Endodermal cell (in vitro differentiated cells): Measurements from ENCODE around the gene GUCY1A1. TPM values are rescaled to one million over a fixed set of nuclear protein-coding genes. Genes with fewer than 3 reads are reported as not detected.

ENCODE experiments used
- DNase-seq: peaks from one replicate; pipeline ENCODE4 v3.0.0-alpha.2; 2017
- H3K27ac ChIP-seq: 2 replicates; pipeline ENCODE4 v1.5.1; 2013; ENCODE audit warnings: mild to moderate bottlenecking, low read depth, low read length, moderate library complexity
- H3K27me3 ChIP-seq: 2 replicates; pipeline ENCODE4 v1.6.1; 2013; ENCODE audit warnings: mild to moderate bottlenecking, low read length, moderate library complexity; ENCODE audit not compliant: insufficient read depth, control insufficient read depth, poor library complexity, severe bottlenecking
- H3K36me3 ChIP-seq: 2 replicates; pipeline ENCODE4 v1.7.0; 2013; ENCODE audit warnings: mild to moderate bottlenecking, low read length, moderate library complexity; ENCODE audit not compliant: control insufficient read depth, insufficient read depth
- H3K4me1 ChIP-seq: one replicate; pipeline ENCODE4 v1.7.0; 2013; ENCODE audit warnings: low read length; ENCODE audit not compliant: control insufficient read depth, insufficient read depth
- H3K4me3 ChIP-seq: 2 replicates; pipeline ENCODE4 v1.5.1; 2013; ENCODE audit warnings: mild to moderate bottlenecking, low read length, moderate library complexity
- H3K9ac ChIP-seq: 2 replicates; pipeline ENCODE4 v1.6.1; 2013; ENCODE audit warnings: mild to moderate bottlenecking, low read length, moderate library complexity; ENCODE audit not compliant: poor library complexity, severe bottlenecking; ENCODE audit errors: extremely low read depth
- H3K9me3 ChIP-seq: 2 replicates; pipeline ENCODE4 v1.6.1; 2013; ENCODE audit warnings: mild to moderate bottlenecking, low read length, moderate library complexity; ENCODE audit not compliant: control insufficient read depth
- H3K27ac Mint-ChIP-seq: 2 replicates; pipeline ENCODE4 v1.8.0; 2020; ENCODE audit warnings: mixed read lengths
- H3K27me3 Mint-ChIP-seq: 2 replicates; pipeline ENCODE4 v1.8.0; 2021; ENCODE audit warnings: mild to moderate bottlenecking, mixed read lengths; ENCODE audit not compliant: insufficient read depth
- H3K36me3 Mint-ChIP-seq: 2 replicates; pipeline ENCODE4 v1.8.0; 2020; ENCODE audit warnings: low read depth, mixed read lengths
- H3K4me1 Mint-ChIP-seq: 2 replicates; pipeline ENCODE4 v1.8.0; 2020; ENCODE audit warnings: mixed read lengths
- H3K4me3 Mint-ChIP-seq: 2 replicates; pipeline ENCODE4 v1.8.0; 2020; ENCODE audit warnings: mild to moderate bottlenecking, moderate library complexity, mixed read lengths
- H3K9me3 Mint-ChIP-seq: 2 replicates; pipeline ENCODE4 v1.8.0; 2020; ENCODE audit warnings: mild to moderate bottlenecking, mixed read lengths
- WGBS, 2 experiments: methylation state at CpG; one replicate each; pipeline versions ENCODE4 v1.1.5 to v1.1.7; 2013; ENCODE audit warnings: missing lambda C conversion rate in 2 of 2, mixed read lengths in 1 of 2; ENCODE audit not compliant: insufficient coverage in 1 of 2, insufficient read length in 1 of 2; 5-methylcytosine and 5-hydroxymethylcytosine counted together
- total RNA-seq, 2 donors: library from RNA; stranded (reverse); fragmentation: NEBNext Ultra II Directional in 1 of 2; extraction: Animal tissue kit (Norgen Biotek cat#: 25700) in 1 of 2; gene quantifications; 2 replicates in 1 of 2; 3 replicates in 1 of 2; pipeline ENCODE4 v1.2.1, GENCODE V29; 2021
- TF ChIP-seq, protein P1 (sequence below): fragments of 200-600 bp; sonication (generic); conservative IDR thresholded peaks from 2 replicates; pipeline ENCODE4 v1.5.0; 2021; ENCODE audit warnings: antibody characterized with exemption, mild to moderate bottlenecking

Gene GUCY1A1
- total RNA-seq, 2 donors from 2014 or later = 0.58 to 1.1 TPM

GRCh38 chr4:155681886-155682285, 15.2 kb downstream of the GUCY1A1 start:
- H3K9me3 Mint-ChIP-seq = no peaks in the 10 kb centered on the region
- Histone ChIP-seq H3K9ac (no peak overlapping the region), H3K36me3 (no peaks in the 10 kb centered on the region), H3K9me3 (no peaks in the 10 kb centered on the region), H3K27ac (no peak overlapping the region), H3K4me1 (no peaks in the 10 kb centered on the region), H3K4me3 (no peak overlapping the region), H3K27me3 (no peaks in the 10 kb centered on the region)
- TF ChIP-seq, protein P1, sequence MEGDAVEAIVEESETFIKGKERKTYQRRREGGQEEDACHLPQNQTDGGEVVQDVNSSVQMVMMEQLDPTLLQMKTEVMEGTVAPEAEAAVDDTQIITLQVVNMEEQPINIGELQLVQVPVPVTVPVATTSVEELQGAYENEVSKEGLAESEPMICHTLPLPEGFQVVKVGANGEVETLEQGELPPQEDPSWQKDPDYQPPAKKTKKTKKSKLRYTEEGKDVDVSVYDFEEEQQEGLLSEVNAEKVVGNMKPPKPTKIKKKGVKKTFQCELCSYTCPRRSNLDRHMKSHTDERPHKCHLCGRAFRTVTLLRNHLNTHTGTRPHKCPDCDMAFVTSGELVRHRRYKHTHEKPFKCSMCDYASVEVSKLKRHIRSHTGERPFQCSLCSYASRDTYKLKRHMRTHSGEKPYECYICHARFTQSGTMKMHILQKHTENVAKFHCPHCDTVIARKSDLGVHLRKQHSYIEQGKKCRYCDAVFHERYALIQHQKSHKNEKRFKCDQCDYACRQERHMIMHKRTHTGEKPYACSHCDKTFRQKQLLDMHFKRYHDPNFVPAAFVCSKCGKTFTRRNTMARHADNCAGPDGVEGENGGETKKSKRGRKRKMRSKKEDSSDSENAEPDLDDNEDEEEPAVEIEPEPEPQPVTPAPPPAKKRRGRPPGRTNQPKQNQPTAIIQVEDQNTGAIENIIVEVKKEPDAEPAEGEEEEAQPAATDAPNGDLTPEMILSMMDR = no peak
- peaks cover 12% of the 10 kb centered on the region for H3K27me3 Mint-ChIP-seq
- no peak overlapping the region for H3K27ac Mint-ChIP-seq
- no peak for DNase-seq
- 85 to 94% methylated on average over 2 to 3 of the region's 3 CpGs for WGBS, 2 experiments
- no peaks in the 10 kb centered on the region for H3K36me3 Mint-ChIP-seq
- H3K4me3 Mint-ChIP-seq = no peak overlapping the region
- peaks cover 1% of the 10 kb centered on the region for H3K4me1 Mint-ChIP-seq

DNA sequence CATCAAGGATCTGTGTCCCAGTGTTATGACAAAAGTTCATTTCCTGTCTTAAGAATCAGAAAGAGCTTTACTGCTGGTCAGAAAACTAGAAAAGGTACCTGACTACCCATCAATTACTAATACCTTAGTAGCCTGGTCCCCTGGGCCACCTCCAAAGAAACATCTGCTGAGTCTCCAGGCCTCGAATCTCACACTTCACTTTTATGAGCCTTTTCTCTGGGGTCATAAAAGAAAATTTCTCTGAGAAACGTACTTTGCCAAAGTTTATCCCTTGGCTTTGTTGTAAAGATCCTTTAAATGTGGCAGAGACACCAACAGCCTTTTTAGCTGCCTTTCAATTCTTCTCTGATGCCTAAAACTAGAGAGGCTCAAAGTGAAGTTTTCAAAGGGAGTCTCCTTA, 17.8 kb downstream of the GUCY1A1 start:
- H3K27ac ChIP-seq = no peak overlapping the region
- H3K4me3 Mint-ChIP-seq = no peak overlapping the region

GRCh38 chr4:155684892-155685541, 18.4 kb downstream of the GUCY1A1 start:
- Mint-ChIP-seq H3K36me3 (no peaks in the 10 kb centered on the region), H3K9me3 (no peaks in the 10 kb centered on the region), H3K4me1 (no peaks in the 10 kb centered on the region), H3K4me3 (no peak overlapping the region), H3K27ac (no peak overlapping the region), H3K27me3 (peaks cover 8% of the 10 kb centered on the region)
- H3K4me3 ChIP-seq = no peak overlapping the region
- H3K36me3 ChIP-seq = no peaks in the 10 kb centered on the region
- no peak overlapping the region for H3K27ac ChIP-seq
- no peak for DNase-seq
- no CpG with 5 or more reads among the region's 1 CpG for WGBS, 2 experiments
- TF ChIP-seq, protein P1 = no peak
- H3K27me3 ChIP-seq = no peaks in the 10 kb centered on the region
- H3K4me1 ChIP-seq = no peaks in the 10 kb centered on the region
- H3K9me3 ChIP-seq = no peaks in the 10 kb centered on the region
- no peak overlapping the region for H3K9ac ChIP-seq

More for the DNA sequence above, 17.8 kb downstream of the GUCY1A1 start:
- H3K27ac Mint-ChIP-seq = no peak overlapping the region
- H3K9me3 ChIP-seq = no peaks in the 10 kb centered on the region
- no peaks in the 10 kb centered on the region for H3K4me1 Mint-ChIP-seq
- H3K27me3 ChIP-seq = no peaks in the 10 kb centered on the region
- H3K36me3 Mint-ChIP-seq = no peaks in the 10 kb centered on the region
- H3K27me3 Mint-ChIP-seq = peaks cover 9% of the 10 kb centered on the region
- H3K9ac ChIP-seq = no peak overlapping the region
- no peaks in the 10 kb centered on the region for H3K4me1 ChIP-seq
- 89 to 92% methylated on average over 1 to 2 of the region's 2 CpGs for WGBS, 2 experiments
- no peaks in the 10 kb centered on the region for H3K9me3 Mint-ChIP-seq
- H3K4me3 ChIP-seq = no peak overlapping the region
- TF ChIP-seq, protein P1 = no peak
- no peaks in the 10 kb centered on the region for H3K36me3 ChIP-seq
- DNase-seq = no peak
